NCI-H2171 treated with DMSO at 0.1 percent for 48 hours (cell line): ENCODE measurements around the gene FZR1.

ENCODE experiments used
- DNase-seq: peaks from one replicate; lab custom pipeline; 2025; lab: John Stamatoyannopoulos, UW

FZR1 gene

DNA sequence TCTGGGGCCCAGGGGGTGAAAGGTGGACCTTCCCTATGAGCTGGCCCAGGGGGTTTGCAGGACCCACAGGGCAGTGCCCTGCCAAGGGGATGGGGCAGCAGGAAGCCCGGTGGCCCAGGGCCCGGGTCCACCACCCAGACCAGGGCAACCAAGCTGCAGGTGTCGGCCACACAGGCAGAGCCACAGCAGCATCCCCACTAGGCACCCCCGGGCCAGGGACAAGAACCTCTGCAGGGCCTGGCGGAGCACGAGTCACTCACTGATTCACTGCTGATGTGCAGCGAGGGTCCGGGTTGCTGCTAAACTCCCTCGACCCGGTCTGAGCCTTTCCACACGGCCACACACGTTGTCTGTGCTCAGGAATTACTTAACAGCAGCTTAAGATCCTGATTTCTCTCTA lies 8.8 kb downstream of the FZR1 start:
- DNase-seq: no peak

DNA sequence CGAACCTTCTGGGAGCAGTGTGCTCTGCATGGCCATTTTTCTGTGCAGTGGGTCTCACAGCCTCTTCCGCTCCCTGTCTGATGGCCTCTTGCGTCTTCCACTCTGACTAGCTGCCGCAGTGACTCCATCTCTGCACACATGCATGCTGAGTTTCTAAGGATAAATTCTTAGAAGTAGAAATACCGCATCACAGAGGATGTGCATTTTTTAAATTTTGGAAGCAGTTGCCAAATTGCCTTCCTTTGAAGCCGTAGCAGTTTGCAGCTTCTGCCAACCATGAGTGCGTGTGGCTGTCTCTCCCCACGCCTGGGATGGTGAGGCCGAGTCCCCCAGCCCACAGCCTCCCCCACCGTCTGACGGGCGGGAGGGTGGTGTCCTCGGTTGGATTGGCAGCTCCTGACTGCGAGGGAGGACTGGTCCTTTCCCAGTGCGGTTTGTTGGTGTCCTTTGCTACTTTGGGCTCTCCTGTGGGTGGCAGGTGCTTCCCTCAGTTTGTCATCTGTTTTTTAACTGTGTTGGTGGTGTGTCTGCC lies 9.8 kb downstream of the FZR1 start:
- DNase-seq: no peak

DNA sequence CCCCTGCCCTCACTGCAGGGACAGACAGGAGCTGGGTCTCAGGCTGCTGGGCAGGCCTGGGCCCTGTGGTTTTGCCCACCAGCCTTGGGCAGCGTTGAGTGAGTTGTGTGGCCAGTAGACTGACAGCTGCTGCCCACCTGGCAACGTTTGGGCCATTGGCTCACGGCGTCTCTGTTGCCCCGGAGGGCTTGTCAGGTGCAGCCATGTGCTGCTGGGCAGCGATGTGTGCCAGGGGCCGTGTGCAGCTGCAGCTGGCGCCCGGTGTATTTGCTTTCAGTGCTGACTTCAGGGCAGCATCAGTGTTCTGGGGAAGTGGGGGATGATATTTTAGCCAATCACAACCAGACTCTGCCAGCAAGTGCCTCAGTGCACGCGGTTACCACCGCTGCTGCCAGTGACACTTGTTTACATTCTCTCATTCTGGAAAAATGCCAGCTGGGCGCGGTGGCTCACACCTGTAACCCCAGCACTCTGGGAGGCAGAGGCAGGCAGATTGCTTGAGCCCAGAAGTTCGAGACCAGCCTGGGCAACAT lies 10.6 kb downstream of the FZR1 start:
- DNase-seq: peak; percentile 79

DNA sequence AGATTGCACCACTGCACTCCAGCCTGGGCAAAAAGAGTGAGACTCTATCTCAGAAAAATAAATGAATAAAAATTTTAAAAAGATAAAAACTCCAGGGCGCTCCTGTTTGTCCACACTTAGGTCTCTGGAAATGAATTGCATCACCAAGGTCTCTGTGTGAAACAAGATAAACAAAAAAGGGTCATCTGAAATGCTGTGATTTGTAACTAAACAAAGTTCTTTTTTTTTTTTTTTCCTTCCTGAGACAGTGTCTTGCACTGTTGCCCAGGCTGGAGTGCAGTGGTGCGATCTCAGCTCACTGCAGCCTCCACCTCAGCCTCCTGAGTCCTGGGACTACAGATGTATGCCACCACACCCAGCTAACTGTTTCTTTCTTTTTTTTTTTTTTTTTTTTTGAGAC lies 11.5 kb downstream of the FZR1 start:
- DNase-seq: no peak

DNA sequence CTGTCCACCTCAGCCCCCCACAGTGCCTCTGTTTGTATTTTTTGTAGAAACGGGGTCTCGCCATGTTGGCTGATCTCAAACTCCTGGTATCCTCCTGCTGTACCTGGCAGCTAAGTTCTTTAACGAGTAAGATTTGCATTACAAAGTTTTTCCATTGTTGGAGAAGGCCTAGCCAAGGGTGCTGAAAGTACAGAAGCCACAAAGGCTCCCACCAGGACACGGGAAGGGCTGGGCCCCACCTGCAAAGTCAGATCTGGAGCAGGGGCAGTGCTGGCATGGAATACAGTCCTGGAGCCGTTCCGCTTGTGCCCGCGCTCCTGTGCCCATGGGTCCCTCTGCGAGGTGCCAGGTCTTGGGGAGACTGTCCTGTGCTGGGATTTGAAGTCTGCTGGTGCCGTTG lies 12.1 kb downstream of the FZR1 start:
- DNase-seq: no peak

DNA sequence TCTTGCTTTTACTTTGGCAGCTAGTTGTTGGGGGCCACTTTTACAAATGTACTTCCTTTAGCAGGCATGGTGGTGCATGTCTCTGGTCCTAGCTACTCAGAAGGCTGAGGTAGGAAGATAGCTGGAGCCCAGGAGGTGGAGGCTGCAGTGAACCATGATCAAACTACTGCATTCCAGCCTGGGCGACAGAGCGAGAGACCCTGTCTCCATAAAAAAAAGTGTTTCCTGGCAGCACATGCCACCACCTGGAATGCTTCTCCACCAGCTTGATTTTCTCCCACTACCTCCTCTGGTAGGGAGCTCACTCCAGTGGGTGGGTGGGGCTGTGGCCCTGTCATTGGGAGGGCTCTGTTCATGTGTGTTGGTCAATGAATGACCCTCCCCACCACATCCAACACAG lies 12.5 kb downstream of the FZR1 start:
- DNase-seq: peak; percentile 14

DNA sequence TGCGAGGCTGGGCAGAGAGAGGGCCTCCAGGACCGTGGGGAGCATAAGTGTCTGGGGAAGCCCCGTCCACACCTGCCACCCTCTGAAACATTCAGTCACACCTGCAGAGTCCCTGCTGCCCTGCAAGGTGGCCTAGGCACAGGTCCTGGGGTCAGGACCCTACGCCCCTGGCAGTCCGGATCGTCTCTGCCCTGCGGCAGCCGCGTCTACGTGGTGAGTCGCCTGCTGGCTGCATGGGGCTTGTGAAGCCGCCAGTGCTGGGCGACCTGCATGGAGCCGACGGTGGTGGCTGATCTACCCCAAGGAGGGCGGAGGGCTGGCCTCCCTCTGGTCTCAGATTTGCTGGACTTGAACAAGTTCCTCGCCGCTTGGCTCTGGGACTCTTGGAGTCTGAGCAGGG lies 13.0 kb downstream of the FZR1 start:
- DNase-seq: no peak

DNA sequence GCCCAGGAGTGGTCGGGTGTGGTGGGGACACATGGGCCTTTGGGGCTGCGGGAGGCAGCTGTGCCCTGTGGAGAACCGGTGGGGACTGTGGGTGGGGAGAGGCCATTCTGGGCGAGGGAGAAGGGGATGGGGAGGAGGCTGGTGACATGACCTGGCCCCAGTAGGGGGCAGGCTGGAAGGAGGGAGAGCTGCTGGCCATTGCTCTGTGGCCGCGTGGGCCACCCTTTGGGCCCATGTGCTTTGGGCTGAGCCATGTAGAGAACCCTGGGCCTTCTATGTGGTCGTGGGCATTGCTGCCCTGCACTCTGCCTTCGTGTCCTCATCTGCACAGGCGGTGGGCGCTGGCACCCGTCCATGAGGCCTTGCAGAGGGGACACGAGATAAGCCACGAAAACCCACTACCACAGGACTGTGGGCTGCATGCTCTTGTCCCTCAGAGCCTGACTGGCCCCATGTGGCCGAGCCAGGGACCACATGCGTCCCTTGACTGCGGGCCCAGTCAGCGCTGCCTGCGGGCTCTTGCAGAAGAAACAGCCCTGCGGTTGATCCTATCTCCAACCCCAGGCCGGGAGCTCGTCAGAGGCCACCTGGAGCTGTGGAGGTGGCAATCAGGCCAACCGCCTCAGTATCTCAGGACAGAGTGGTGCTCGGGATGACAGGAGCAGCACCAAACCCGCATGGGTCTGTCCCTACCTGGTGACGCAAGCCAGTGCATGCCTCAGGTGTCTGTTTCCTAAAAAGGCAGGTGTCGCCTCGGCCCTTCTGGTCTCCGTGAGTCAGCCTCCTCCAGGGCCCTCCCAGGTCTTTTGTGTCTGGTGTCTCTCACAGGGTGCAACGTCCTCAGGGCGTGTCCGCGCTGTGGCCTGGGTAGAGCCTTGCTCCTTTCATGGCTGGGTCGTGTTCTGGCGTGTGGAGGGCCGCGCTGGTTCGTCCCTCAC lies 14.3 kb downstream of the FZR1 start:
- no peak for DNase-seq

DNA sequence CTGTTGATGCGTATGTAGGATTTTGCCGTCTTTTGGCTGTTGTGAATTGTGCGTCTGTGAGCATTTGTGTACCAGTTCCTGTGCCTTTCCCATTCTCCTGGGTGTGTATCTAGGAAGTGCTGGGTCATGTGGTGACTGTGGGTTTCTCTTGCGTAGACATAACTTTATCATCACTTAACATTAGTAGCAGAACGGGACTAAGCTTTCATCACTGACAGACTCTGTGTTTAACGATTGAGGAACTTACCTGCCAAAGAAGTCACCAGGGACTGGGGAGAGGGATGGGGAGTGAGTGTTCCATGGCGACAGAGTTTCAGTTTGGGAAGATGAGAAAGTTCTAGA lies 15.0 kb downstream of the FZR1 start:
- DNase-seq: no peak

DNA sequence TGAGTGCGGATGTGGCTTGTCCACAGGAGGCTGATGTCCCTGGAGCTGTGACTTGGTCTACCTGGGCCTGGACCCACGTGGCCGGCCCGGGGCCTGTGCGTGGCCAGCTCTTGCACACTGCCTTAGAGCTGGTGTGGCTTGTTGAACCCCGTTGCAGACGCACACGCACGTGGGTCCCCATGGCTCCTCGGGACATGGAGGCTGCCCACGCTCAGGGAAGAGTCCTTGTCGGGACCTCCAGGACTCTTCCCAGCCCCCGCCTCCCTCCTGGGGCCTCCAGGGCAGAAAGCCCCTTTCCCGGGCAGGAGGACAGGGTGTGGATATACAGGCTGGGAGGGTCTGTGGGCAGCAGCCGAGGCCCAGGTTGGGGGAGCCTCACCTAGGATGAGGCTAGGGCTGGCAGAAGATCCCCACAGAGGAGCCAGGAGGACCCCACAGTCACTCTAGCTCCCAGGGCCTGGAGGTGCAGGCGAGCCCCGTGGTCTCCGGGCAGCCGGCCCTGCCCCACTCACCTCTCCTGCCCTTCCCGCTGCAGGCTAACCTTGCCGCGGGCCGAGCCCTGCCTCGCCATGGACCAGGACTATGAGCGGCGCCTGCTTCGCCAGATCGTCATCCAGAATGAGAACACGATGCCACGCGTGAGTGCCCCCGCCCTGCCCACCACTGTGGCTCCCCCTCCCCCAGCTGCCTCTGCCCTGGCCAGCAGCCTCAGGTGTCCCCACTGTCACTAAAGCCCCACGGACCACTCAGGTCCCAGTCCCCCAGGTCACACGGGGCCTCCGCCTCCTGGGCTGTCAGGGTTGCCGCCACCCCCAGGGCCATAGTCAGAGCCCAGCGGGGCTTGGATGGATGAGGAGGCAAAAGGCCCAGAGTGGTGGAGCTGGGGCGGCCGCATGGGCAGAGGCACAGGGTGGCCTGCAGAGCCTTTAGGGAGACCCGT lies 16.6 kb downstream of the FZR1 start:
- DNase-seq: no peak

DNA sequence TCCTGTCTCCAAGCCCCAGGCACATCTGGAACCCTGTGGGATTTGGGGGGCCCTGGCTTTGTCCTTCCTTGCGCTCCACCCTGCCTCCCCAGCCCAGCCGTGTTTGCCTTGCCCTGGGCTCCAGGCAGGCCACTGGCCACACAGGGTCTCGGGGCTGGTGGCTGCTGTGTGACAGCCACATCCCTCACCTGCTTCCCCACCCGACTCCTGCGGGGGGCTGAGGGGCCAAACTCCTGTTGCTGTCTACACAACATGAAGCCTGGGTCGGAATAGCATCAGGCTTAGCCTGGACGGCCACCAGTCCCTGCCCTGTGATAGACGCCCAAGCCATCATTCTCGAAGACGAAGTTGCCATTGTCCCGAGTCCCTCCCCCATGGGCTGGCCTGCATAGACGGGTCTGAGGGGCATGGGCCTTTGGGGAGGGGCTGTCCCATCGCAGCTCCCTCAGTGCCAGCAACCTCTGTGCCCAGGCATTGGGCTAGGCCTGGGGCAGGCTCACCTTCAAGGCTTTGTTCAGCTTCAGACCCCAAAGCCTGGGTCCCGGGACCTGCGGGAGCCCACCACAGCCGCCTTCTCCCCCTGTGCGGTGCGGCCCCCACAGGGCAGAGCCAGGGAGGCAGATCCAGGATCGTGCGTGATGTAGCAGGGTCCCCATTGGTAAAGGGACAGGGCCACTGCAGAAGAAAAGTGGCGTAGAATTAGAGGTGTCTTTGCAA lies 17.4 kb downstream of the FZR1 start:
- no peak for DNase-seq

DNA sequence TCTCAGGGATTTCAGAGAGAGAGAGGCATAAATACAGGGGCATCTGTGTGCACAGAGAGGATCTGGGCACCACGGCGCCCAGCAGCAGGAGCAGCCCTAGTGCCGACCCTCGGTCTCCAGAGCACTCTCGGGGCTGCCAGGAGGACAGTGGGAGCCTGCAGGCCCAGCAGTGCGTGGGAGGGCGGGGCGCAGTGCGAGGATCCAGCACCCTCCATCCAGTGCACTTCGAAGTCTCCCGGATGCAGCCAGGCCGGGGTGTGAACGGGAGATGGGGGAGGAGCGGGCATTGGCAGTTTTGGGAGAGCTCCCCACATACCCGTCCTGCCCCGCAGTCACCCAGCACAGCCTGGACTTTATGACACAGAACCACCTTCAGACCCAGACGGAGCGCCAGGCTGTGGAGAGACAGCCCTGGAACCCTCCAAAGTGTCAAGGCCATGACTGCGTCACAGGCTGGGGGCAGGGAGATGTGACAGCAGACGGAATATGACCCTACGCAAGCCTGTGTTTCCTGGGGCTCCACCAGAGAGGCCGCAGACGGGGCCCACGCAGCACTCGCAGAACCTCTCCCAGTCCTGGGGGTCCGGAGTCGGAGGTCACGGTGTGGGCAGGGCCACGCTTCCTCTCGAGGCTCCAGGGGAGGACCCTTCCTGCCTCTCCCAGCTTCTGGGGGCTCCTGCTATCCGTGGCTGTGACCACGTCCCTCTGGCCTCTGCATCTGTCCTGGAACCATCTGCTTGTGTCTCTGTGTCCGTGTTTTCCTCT lies 18.1 kb downstream of the FZR1 start:
- DNase-seq: no peak

DNA sequence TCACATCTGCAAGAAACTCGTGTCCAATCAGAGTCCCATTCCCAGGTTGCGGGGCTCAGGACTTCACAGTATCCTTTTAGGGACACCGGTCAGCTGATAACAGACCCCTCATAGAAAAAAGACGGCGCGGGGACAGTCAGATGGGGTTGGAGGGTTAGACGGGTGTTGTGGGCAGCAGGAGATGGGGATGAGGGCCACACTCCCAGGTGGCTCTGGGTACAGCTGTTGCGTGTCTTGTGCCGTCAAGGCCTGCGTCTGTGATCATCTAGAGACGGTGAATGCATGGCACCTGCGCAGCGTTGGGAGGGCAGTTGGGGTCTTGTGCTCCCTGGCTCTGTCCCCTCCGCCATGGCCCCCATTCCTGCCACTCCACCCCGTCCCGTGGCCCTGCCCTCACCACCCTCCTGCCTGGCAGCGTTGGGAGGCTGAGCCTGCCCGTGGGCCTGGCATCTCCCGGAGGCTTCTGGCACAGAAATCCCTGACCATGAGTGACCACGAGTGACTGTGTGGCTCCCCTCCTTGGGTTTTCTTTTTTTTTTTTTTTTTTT lies 18.9 kb downstream of the FZR1 start:
- DNase-seq: no peak

DNA sequence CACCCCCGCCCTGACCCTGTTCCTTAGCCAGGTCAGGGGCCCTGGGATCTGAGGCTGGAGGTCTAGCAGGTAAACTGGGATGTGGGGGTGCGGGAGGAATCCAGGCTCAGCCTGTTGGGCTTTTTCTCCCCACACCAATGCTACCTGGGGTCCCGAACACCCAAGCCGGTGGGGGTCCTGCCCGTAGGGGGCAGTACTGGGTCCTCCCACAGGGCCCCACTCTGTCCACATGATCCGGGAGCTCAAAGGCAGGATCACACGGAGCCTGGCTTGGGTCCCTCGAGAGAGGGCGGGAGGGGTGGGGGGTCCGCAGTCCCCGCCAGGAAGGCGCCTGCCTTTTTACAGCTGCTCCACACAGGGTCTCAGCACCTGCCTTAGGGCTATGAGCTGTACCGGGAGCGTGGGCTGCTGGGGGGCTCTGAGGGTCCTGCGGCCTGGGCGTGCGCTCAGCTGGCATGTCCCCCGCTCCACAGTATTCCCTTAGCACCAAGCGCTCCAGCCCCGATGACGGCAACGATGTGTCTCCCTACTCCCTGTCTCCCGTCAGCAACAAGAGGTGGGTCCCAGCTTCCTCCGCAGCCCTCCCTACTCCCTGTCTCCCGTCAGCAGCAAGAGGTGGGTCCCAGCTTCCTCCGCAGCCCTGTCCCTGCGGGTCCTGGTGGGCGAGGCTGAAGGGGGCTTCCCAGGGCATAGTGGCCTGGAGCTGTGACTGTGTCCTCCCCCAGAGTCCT lies 20.6 kb downstream of the FZR1 start:
- no peak for DNase-seq

DNA sequence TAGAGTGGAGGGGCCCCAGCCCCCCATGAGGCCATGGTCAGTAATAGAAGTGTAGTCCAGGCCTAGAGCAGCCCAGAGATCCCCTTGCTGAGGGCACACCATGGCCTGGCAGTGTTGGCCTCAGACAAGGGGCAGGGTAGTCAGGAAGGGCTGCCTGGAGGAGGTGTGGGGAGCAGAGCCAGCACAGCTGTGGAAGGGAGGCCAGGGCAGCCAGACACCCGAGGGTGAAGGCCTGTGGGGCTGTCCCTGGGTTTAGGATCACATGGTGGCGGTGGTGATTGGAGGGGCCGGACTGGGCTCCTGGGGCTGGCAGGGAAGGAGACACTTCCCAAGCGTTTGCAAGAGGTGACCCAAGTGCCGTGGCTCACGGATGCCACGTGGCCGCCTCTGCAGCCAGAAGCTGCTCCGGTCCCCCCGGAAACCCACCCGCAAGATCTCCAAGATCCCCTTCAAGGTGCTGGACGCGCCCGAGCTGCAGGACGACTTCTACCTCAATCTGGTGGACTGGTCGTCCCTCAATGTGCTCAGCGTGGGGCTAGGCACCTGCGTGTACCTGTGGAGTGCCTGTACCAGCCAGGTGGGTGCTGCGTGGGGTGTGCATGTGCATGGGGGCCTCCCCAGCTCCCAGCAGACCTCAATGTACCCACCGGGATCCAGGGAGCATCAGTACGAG lies 21.3 kb downstream of the FZR1 start:
- no peak for DNase-seq

DNA sequence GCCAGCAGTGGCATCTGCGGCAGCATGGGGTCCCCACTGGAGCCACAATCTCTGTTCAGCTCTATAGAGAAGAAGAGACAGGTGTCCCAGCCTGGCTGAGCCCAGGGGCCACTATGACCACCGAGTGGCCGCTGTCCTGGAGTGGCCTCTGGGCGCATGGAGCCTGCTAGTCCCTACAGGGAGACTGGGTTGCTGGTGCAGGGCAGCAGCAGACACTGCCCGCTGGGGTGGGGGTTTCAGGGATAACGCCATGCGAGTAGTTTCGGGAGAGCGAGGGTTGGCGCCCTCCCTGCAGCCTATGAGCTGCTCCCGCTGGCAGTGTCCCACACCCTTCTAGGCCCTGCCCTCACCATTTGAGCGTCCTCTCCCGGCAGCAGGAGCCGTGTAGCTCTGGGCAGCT lies 22.0 kb downstream of the FZR1 start:
- DNase-seq: no peak

DNA sequence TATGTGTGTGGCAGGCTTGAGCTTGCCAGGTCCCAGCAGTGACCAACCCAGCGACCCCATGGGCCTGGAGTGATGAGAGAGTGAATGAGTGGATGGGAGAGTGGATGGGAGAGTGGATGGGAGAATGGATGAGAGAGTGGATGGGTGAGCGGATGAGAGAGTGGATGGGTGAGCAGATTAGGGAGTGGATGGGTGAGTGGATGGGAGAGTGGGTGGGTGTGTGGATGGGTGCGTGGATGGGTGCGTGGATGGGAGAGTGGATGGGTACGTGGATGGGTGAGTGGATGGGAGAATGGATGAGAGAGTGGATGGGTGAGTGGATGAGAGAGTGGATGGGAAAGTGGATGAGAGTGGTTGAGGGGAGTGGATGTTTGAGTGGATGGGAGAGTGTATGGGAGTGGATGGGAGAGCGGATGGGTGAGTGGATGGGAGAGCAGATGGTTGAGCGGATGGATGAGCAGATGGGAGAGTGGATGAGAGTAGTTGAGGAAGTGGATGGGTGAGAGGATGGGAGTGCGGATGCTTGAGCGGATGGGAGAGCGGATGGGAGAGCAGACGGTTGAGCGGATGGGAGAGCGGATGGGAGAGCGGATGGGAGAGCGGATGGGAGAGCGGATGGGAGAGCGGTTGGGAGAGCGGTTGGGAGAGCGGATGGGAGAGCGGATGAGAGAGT lies 22.6 kb downstream of the FZR1 start:
- DNase-seq: peak; percentile 45

DNA sequence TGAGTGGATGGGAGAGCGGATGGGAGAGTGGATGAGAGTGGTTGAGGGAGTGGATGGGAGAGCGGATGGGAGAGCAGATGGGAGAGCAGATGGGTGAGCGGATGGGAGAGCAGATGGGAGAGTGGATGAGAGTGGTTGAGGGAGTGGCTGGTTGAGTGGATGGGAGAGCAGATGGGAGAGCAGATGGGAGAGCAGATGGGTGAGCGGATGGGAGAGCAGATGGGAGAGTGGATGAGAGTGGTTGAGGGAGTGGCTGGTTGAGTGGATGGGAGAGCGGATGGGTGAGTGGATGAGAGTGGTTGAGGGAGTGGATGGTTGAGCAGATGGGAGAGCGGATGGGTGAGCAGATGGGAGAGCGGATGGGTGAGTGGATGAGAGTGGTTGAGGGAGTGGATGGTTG lies 23.2 kb downstream of the FZR1 start:
- peak; percentile 51 for DNase-seq

DNA sequence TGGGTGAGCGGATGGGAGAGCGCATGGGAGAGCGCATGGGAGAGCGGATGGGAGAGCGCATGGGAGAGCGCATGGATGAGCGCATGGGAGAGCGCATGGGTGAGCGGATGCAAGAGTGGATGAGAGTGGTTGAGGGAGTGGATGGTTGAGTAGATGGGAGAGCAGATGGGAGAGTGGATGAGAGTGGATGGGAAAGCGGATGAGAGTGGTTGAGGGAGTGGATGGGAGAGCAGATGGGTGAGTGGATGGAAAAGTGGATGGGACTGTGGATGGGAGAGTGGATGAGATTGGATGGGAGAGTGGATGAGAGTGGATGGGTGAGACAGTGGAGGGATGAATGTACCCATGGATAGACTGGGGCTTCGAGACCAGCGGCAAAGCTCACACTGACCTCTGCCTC lies 24.3 kb downstream of the FZR1 start:
- DNase-seq: no peak
